Uterus (tissue), 2 donors: Measurements from ENCODE around the gene GRID2.

Experiments
- CTCF ChIP-seq, 4 experiments: fragments of 200-600 bp in 2 of 4; fragments of 450-650 bp in 2 of 4; sonication (generic) in 2 of 4; IDR thresholded peaks; one replicate each; pipeline ENCODE4 v1.5.1; 2016 to 2019; ENCODE audit warnings: antibody characterized with exemption in 4 of 4, mild to moderate bottlenecking in 2 of 4, moderate library complexity in 1 of 4
- POLR2A ChIP-seq, 2 donors: fragments of 450-650 bp; IDR thresholded peaks; one replicate each; pipeline ENCODE4 v1.6.1; 2016; ENCODE audit warnings: antibody characterized with exemption in 2 of 2, mild to moderate bottlenecking in 1 of 2, moderate library complexity in 1 of 2

- TF ChIP-seq CTCF (IDR thresholded peaks at IDR 0.05), result no peak
- TF ChIP-seq POLR2A (IDR thresholded peaks at IDR 0.05), result no peak
Measured at GRCh38 chr4:93370256-93370655, 1066.5 kb downstream of the GRID2 start.
